ENCODE data around the gene NTM. TPM values are rescaled to one million over a fixed set of nuclear protein-coding genes. Genes with fewer than 3 reads are reported as not detected.

NTM gene
- total and polyA plus RNA-seq, 2 experiments from 2014 or later: 2.2 to 4.9 TPM

DNA sequence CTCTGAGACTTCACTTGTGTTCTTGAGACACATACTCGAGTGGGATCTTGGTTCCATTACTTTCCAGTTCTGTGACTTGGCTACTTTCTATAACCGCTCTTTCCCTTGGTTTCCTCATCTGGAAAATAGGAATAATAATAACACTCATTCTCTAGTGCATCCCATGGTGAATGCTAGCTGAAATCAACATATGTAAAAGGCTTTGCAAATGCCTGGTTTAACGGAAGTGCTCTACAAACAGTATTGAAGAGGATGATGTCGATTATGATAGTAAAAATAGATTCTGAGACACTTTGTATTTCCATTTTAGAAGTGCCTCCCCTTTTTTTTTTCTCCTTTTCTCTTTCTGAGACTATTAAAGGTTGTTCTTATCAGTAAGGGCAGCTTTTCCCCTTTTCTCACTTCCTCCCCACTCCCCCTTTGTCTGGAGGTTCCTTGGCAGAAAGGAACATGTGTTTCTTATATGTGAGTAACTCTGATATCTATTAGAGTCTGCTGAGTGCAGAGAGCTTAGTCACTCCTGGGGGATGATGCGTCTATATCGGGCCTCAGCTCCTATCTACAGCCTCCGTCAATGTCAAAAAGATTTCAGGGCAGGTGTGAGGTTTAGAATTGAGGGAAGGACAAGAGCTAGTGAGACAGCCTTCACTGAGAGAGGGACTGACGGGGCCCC is 489.3 kb downstream of the NTM start:
- Histone ChIP-seq H3K4me2 (no peak overlapping the region), H4K20me1 (ENCODE audit: insufficient read depth, poor library complexity, severe bottlenecking) (no peaks in the 10 kb centered on the region), H3K4me3 (no peak overlapping the region), H3K27ac (no peak overlapping the region), H3K79me2 (no peaks in the 10 kb centered on the region), H3K36me3 (replicated peaks; ENCODE audit: insufficient read depth, low read depth) (no peaks in the 10 kb centered on the region), H3K9me3 (ENCODE audit: low read depth) (no peaks in the 10 kb centered on the region), H3K9me2 (replicated peaks; ENCODE audit: insufficient read depth) (no peaks in the 10 kb centered on the region), H3K4me1 (ENCODE audit: insufficient read depth) (no peaks in the 10 kb centered on the region), H2AFZ (no peak overlapping the region), H3K27me3 (peaks cover 18% of the 10 kb centered on the region)
- WGBS (ENCODE audit: low lambda C conversion rate, missing lambda C conversion rate): 61% methylated on average over 8 of the region's 8 CpGs
- no peak for TF ChIP-seq CTCF (IDR thresholded peaks at IDR 0.05; ENCODE audit: poor library complexity)
- TF ChIP-seq EZH2phosphoT487 (IDR thresholded peaks at IDR 0.05; ENCODE audit: low read depth, severe bottlenecking, unreplicated experiment): no peak
- TF ChIP-seq EZH2 (IDR thresholded peaks at IDR 0.05; ENCODE audit: borderline replicate concordance): no peak
- no peak for DNase-seq (ENCODE audit: low spot score)

- WGBS (ENCODE audit: low lambda C conversion rate, missing lambda C conversion rate): 45% methylated on average over 5 of the region's 5 CpGs
- H4K20me1 ChIP-seq (ENCODE audit: insufficient read depth, poor library complexity, severe bottlenecking): no peaks in the 10 kb centered on the region
Observed at GRCh38 chr11:131864228-131864627, 493.8 kb downstream of the NTM start.

GRCh38 chr11:131865860-131866259 is 495.4 kb downstream of the NTM start:
- H3K36me3 ChIP-seq (replicated peaks; ENCODE audit: insufficient read depth, low read depth): no peaks in the 10 kb centered on the region
- WGBS (ENCODE audit: low lambda C conversion rate, missing lambda C conversion rate): 97% methylated on average over 3 of the region's 3 CpGs
- no peak for TF ChIP-seq EZH2phosphoT487 (IDR thresholded peaks at IDR 0.05; ENCODE audit: low read depth, severe bottlenecking, unreplicated experiment)
- no peak for TF ChIP-seq EZH2 (IDR thresholded peaks at IDR 0.05; ENCODE audit: borderline replicate concordance)
- TF ChIP-seq CTCF (IDR thresholded peaks at IDR 0.05; ENCODE audit: poor library complexity): no peak
- no peaks in the 10 kb centered on the region for H3K4me1 ChIP-seq (ENCODE audit: insufficient read depth)
- no peaks in the 10 kb centered on the region for H3K9me2 ChIP-seq (replicated peaks; ENCODE audit: insufficient read depth)
- H3K27me3 ChIP-seq: peaks cover 7% of the 10 kb centered on the region
- H3K9me3 ChIP-seq (ENCODE audit: low read depth): no peaks in the 10 kb centered on the region
- no peak overlapping the region for H3K27ac ChIP-seq
- H4K20me1 ChIP-seq (ENCODE audit: insufficient read depth, poor library complexity, severe bottlenecking): no peaks in the 10 kb centered on the region
- no peak overlapping the region for H3K4me2 ChIP-seq
- H3K4me3 ChIP-seq: no peak overlapping the region
- no peak for DNase-seq (ENCODE audit: low spot score)
- H2AFZ ChIP-seq: no peak overlapping the region
- H3K79me2 ChIP-seq: no peaks in the 10 kb centered on the region

More at GRCh38 chr11:131864228-131864627, 493.8 kb downstream of the NTM start:
- Histone ChIP-seq H3K27ac (no peak overlapping the region), H2AFZ (no peak overlapping the region), H3K4me3 (no peak overlapping the region), H3K4me2 (no peak overlapping the region), H3K79me2 (no peaks in the 10 kb centered on the region), H3K9me3 (ENCODE audit: low read depth) (no peaks in the 10 kb centered on the region), H3K9me2 (replicated peaks; ENCODE audit: insufficient read depth) (no peaks in the 10 kb centered on the region), H3K36me3 (replicated peaks; ENCODE audit: insufficient read depth, low read depth) (no peaks in the 10 kb centered on the region), H3K4me1 (ENCODE audit: insufficient read depth) (no peaks in the 10 kb centered on the region), H3K27me3 (peaks cover 6% of the 10 kb centered on the region)
- no peak for DNase-seq (ENCODE audit: low spot score)
- no peak for TF ChIP-seq CTCF (IDR thresholded peaks at IDR 0.05; ENCODE audit: poor library complexity)
- no peak for TF ChIP-seq EZH2 (IDR thresholded peaks at IDR 0.05; ENCODE audit: borderline replicate concordance)
- TF ChIP-seq EZH2phosphoT487 (IDR thresholded peaks at IDR 0.05; ENCODE audit: low read depth, severe bottlenecking, unreplicated experiment): no peak

Data from hepatocyte (in vitro differentiated cells).